PC-3 (cell line): ENCODE results near the gene NDUFAF3. TPM values are rescaled to one million over a fixed set of nuclear protein-coding genes. Genes with fewer than 3 reads are reported as not detected.

Experiments used
- ATAC-seq: fragments of 200-7000 bp; cut with Tn5 transposase; 2 replicates; pipeline ENCODE4 v1.9.1; 2020; ENCODE audit warnings: mild to moderate bottlenecking, moderate library complexity
- BruUV-seq: library from RNA; stranded (reverse); fragments of 400-500 nt; replicated peaks from 2 replicates; lab custom pipeline; 2021; lab: Mats Ljungman, UMichigan
- CTCF ChIA-PET: fragments of 300-600 bp; sonication (Branson Sonifier 250); formaldehyde crosslinking; loops from one replicate; lab custom pipeline; 2022; ENCODE audit warnings: antibody characterized with exemption; lab: Charles Lee
- POLR2A ChIA-PET: fragments of 300-600 bp; sonication (Branson Sonifier 250); formaldehyde crosslinking; loops from one replicate; lab custom pipeline; 2022; ENCODE audit warnings: antibody characterized with exemption; ENCODE audit not compliant: unreplicated experiment; lab: Charles Lee
- DNase-seq: peaks from one replicate; pipeline ENCODE4 v3.0.0-alpha.2; 2015
- H2AFZ ChIP-seq: fragments of 300-600 bp; sonication (generic); 2 replicates; pipeline ENCODE4 v1.6.0; 2016; ENCODE audit warnings: antibody characterized with exemption, low read length
- H3F3A ChIP-seq: fragments of 300-600 bp; sonication (generic); one replicate; pipeline ENCODE4 v1.6.0; 2017; ENCODE audit warnings: antibody characterized with exemption, low read length, control low read depth, mild to moderate bottlenecking; ENCODE audit not compliant: unreplicated experiment
- H3K27ac ChIP-seq: fragments of 300-600 bp; sonication (generic); 2 replicates; pipeline ENCODE4 v1.5.1; 2016; ENCODE audit warnings: mild to moderate bottlenecking, low read length
- H3K27me3 ChIP-seq: fragments of 300-600 bp; sonication (generic); 2 replicates; pipeline ENCODE4 v1.6.1; 2016; ENCODE audit warnings: low read length, mixed read lengths
- H3K36me3 ChIP-seq: fragments of 300-600 bp; sonication (generic); 2 replicates; pipeline ENCODE4 v1.6.1; 2016; ENCODE audit warnings: low read depth, mixed run types, low read length, mixed read lengths
- H3K4me1 ChIP-seq: fragments of 300-600 bp; sonication (generic); 2 replicates; pipeline ENCODE4 v1.5.1; 2016; ENCODE audit warnings: low read length; ENCODE audit not compliant: insufficient read depth
- H3K4me2 ChIP-seq: fragments of 300-600 bp; sonication (generic); 2 replicates; pipeline ENCODE4 v1.6.0; 2016; ENCODE audit warnings: low read length
- H3K4me3 ChIP-seq: fragments of 300-600 bp; sonication (generic); 2 replicates; pipeline ENCODE4 v1.5.1; 2016; ENCODE audit warnings: mild to moderate bottlenecking, low read length, mixed read lengths
- H3K79me2 ChIP-seq: fragments of 300-600 bp; sonication (generic); 2 replicates; pipeline ENCODE4 v1.6.1; 2017; ENCODE audit warnings: low read length, mixed read lengths
- H3K9ac ChIP-seq: fragments of 300-600 bp; sonication (generic); 2 replicates; pipeline ENCODE4 v1.6.0; 2016; ENCODE audit warnings: mild to moderate bottlenecking, low read length
- H3K9me2 ChIP-seq: fragments of 300-600 bp; sonication (generic); replicated peaks from 2 replicates; pipeline ENCODE4 v1.6.1; 2016; ENCODE audit warnings: mixed run types, low read length, mixed read lengths
- H3K9me3 ChIP-seq: fragments of 300-600 bp; sonication (generic); 2 replicates; pipeline ENCODE4 v1.6.1; 2016; ENCODE audit warnings: low read length, mixed read lengths
- H4K20me1 ChIP-seq: fragments of 300-600 bp; sonication (generic); 2 replicates; pipeline ENCODE4 v1.6.1; 2016; ENCODE audit warnings: low read length, mixed read lengths
- EZH2 ChIP-seq: fragments of 300-600 bp; sonication (generic); IDR thresholded peaks from one replicate; pipeline ENCODE4 v1.6.1; 2017; ENCODE audit warnings: antibody characterized with exemption, mild to moderate bottlenecking, low read length; ENCODE audit not compliant: unreplicated experiment
- EZH2phosphoT487 ChIP-seq: fragments of 300-600 bp; sonication (generic); IDR thresholded peaks from 2 replicates; pipeline ENCODE4 v1.6.1; 2018; ENCODE audit warnings: mild to moderate bottlenecking, antibody characterized with exemption, low read length, borderline replicate concordance
- intact Hi-C: fragments of 100-400 bp; cut with micrococcal nuclease; formaldehyde crosslinking; loops from 2 replicates; pipeline ENCODE4 v1.9.0; 2023
- total RNA-seq: library from RNA; depleted of rRNA; stranded (reverse); fragments of >200 nt; gene quantifications from 2 replicates; pipeline ENCODE4 v1.2.3, GENCODE V29; 2014
- TF ChIP-seq, protein P1 (sequence below): fragments of 300-600 bp; sonication (generic); conservative IDR thresholded peaks from 2 replicates; pipeline ENCODE4 v1.5.1; 2017; ENCODE audit warnings: antibody characterized with exemption, low read depth, mild to moderate bottlenecking, low read length

Gene NDUFAF3
- total RNA-seq, 1 experiment from 2014 or later: 211 TPM

DNA sequence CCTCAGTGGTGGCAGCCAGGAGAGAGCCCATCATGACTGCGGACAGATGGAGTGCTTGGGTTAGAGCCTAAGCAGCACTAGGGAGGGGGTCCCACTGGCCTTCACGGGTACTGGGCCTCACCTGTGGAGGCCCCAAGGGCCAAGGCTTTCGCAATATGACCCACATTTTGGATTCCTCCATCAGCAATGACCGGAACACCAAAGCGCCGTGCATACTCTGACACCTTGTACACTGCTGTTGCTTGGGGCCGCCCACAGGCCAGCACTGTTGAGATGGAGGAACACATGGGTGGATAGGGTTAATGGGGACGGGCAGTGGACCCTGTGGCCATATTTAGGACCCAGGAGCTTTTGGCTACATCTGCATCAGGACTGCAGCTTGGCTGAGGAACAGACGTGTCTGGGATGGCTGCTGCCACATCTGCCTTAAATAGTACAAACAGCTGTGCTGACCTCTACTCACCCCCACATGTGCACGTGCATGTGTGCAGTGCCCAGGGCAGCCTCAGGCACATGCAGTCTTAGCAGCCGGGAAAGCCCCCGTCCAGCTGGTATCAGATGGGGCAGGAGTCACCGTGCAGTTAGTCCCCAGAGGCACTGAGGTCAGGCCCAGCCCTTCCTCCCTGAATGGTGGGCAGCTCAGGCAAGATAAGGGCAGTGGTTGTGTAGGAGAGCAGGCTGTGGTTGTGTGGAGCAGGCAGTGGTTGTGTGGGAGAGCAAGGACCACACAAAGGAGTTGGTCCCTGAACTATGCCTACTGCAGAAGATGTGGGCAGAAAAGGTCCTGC lies 3.3 kb downstream of the NDUFAF3 start:
- H2AFZ ChIP-seq: no peak overlapping the region
- 0 out of 2 replicates have a peak, but pooled peaks cover 13% of the 10 kb centered on the region for H4K20me1 ChIP-seq
- peaks cover 40% of the 10 kb centered on the region for H3K4me1 ChIP-seq
- H3K9me3 ChIP-seq: no peaks in the 10 kb centered on the region
- POLR2A ChIA-PET: no interaction called here
- intact Hi-C loops: no loop called here
- ATAC-seq (no peak), DNase-seq (no peak)
- H3K4me2 ChIP-seq: no peak overlapping the region
- H3K4me3 ChIP-seq: no peak overlapping the region
- no peak overlapping the region for H3K9ac ChIP-seq
- H3K36me3 ChIP-seq: peaks cover 49% of the 10 kb centered on the region
- H3K27me3 ChIP-seq: no peaks in the 10 kb centered on the region
- no peak overlapping the region for H3K27ac ChIP-seq
- CTCF ChIA-PET: no interaction called here
- no peaks in the 10 kb centered on the region for H3K9me2 ChIP-seq
- TF ChIP-seq EZH2phosphoT487 (no peak), EZH2 (no peak)
- TF ChIP-seq, protein P1, sequence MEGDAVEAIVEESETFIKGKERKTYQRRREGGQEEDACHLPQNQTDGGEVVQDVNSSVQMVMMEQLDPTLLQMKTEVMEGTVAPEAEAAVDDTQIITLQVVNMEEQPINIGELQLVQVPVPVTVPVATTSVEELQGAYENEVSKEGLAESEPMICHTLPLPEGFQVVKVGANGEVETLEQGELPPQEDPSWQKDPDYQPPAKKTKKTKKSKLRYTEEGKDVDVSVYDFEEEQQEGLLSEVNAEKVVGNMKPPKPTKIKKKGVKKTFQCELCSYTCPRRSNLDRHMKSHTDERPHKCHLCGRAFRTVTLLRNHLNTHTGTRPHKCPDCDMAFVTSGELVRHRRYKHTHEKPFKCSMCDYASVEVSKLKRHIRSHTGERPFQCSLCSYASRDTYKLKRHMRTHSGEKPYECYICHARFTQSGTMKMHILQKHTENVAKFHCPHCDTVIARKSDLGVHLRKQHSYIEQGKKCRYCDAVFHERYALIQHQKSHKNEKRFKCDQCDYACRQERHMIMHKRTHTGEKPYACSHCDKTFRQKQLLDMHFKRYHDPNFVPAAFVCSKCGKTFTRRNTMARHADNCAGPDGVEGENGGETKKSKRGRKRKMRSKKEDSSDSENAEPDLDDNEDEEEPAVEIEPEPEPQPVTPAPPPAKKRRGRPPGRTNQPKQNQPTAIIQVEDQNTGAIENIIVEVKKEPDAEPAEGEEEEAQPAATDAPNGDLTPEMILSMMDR: no peak
- H3K79me2 ChIP-seq: peaks cover 81% of the 10 kb centered on the region
- no TSS peak for BruUV-seq
- H3F3A ChIP-seq: peaks cover 8% of the 10 kb centered on the region

DNA sequence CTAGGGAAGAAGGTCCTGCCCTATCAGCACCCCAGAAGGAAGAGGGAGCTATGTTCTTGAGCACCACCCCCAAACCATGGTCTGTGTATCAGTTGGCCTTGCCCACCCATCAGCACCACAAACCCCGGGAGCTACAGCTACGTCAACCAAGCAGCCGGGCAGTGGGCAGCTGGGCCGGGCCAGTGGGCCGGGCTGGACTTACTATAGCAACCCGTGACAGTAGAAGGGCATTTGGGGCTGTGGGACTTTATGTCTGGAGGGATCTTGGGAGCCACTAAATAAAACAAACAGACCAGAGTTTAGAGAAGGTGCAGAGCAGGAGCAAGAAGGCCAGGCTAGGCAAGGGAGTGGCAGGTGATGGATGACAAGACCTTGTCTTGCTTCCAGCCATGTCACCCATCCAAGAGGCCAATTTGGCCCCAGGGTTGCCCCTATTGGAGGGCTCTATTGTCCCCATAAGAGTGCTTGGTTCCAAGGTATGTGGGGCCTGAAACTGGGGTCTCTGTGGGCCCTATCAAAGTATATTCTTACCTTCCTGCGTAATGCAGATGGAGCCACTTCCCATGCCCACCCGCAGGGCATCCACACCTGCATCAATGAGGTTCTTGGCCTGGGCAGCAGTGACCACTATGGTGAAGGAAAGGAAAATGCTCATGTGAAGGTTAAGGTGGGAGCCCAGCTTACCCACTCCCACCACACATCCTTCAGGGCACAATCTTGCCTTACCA lies 4.0 kb downstream of the NDUFAF3 start:
- no TSS peak for BruUV-seq
- CTCF ChIA-PET: no interaction called here
- no peaks in the 10 kb centered on the region for H3K9me2 ChIP-seq
- POLR2A ChIA-PET: no interaction called here
- peaks cover 10% of the 10 kb centered on the region for H3F3A ChIP-seq
- no peak overlapping the region for H3K9ac ChIP-seq
- H3K4me2 ChIP-seq: no peak overlapping the region
- no peak overlapping the region for H2AFZ ChIP-seq
- 0 out of 2 replicates have a peak, but pooled peaks cover 13% of the 10 kb centered on the region for H4K20me1 ChIP-seq
- no peak overlapping the region for H3K27ac ChIP-seq
- DNase-seq (no peak), ATAC-seq (no peak)
- peaks cover 40% of the 10 kb centered on the region for H3K4me1 ChIP-seq
- H3K36me3 ChIP-seq: peaks cover 57% of the 10 kb centered on the region
- H3K27me3 ChIP-seq: no peaks in the 10 kb centered on the region
- intact Hi-C loops: no loop called here
- no peak overlapping the region for H3K4me3 ChIP-seq
- TF ChIP-seq, protein P1: no peak
- TF ChIP-seq EZH2: no peak
- TF ChIP-seq EZH2phosphoT487: no peak
- H3K79me2 ChIP-seq: peaks cover 73% of the 10 kb centered on the region
- no peaks in the 10 kb centered on the region for H3K9me3 ChIP-seq
